ENCODE measurements around the gene KPNA1. TPM values are rescaled to one million over a fixed set of nuclear protein-coding genes. Genes with fewer than 3 reads are reported as not detected.

The KPNA1 gene
- total RNA-seq, 2 donors from 2014 or later = 90.5 to 93.4 TPM

GRCh38 chr3:122410111-122410510, 104.6 kb downstream of the KPNA1 start:
- TF ChIP-seq CTCF (conservative IDR thresholded peaks at IDR 0.05) = no peak
- H3K36me3 ChIP-seq (ENCODE audit: control insufficient read depth, insufficient read depth, low read length) = peaks cover 51% of the 10 kb centered on the region
- no peak for DNase-seq
- no peak overlapping the region for H3K27ac ChIP-seq (ENCODE audit: low read depth, low read length)
- H3K4me3 ChIP-seq (ENCODE audit: low read length) = no peak overlapping the region
- H3K27ac Mint-ChIP-seq = no peak overlapping the region
- no peak overlapping the region for H3K9ac ChIP-seq (ENCODE audit: extremely low read depth, low read length, poor library complexity, severe bottlenecking)
- H3K27me3 ChIP-seq (ENCODE audit: control insufficient read depth, insufficient read depth, low read length, poor library complexity, severe bottlenecking) = no peaks in the 10 kb centered on the region
- H3K4me1 ChIP-seq (ENCODE audit: control insufficient read depth, insufficient read depth, low read length) = no peaks in the 10 kb centered on the region
- H3K9me3 Mint-ChIP-seq = no peaks in the 10 kb centered on the region
- no peaks in the 10 kb centered on the region for H3K27me3 Mint-ChIP-seq (ENCODE audit: insufficient read depth)
- 99 to 100% methylated on average over 1 to 4 of the region's 4 CpGs for WGBS, 2 experiments (ENCODE audit: insufficient coverage in 1 of 2, insufficient read length in 1 of 2)
- H3K4me3 Mint-ChIP-seq = no peak overlapping the region
- H3K36me3 Mint-ChIP-seq (ENCODE audit: low read depth) = peaks cover 4% of the 10 kb centered on the region
- H3K9me3 ChIP-seq (ENCODE audit: control insufficient read depth, low read length) = no peaks in the 10 kb centered on the region
- peaks cover 5% of the 10 kb centered on the region for H3K4me1 Mint-ChIP-seq

- Histone ChIP-seq H3K4me1 (ENCODE audit: control insufficient read depth, insufficient read depth, low read length) (no peaks in the 10 kb centered on the region), H3K27me3 (ENCODE audit: control insufficient read depth, insufficient read depth, low read length, poor library complexity, severe bottlenecking) (no peaks in the 10 kb centered on the region), H3K4me3 (ENCODE audit: low read length) (no peak overlapping the region), H3K27ac (ENCODE audit: low read depth, low read length) (no peak overlapping the region), H3K36me3 (ENCODE audit: control insufficient read depth, insufficient read depth, low read length) (peaks cover 56% of the 10 kb centered on the region), H3K9ac (ENCODE audit: extremely low read depth, low read length, poor library complexity, severe bottlenecking) (no peak overlapping the region), H3K9me3 (ENCODE audit: control insufficient read depth, low read length) (no peaks in the 10 kb centered on the region)
- peaks cover 4% of the 10 kb centered on the region for H3K36me3 Mint-ChIP-seq (ENCODE audit: low read depth)
- H3K4me3 Mint-ChIP-seq = no peak overlapping the region
- H3K27me3 Mint-ChIP-seq (ENCODE audit: insufficient read depth) = no peaks in the 10 kb centered on the region
- no peaks in the 10 kb centered on the region for H3K9me3 Mint-ChIP-seq
- TF ChIP-seq CTCF (conservative IDR thresholded peaks at IDR 0.05) = no peak
- no peak overlapping the region for H3K27ac Mint-ChIP-seq
- no peaks in the 10 kb centered on the region for H3K4me1 Mint-ChIP-seq
- DNase-seq = no peak
- 92 to 96% methylated on average over 6 of the region's 6 CpGs for WGBS, 2 experiments (ENCODE audit: insufficient coverage in 1 of 2, insufficient read length in 1 of 2)
Observed at GRCh38 chr3:122409446-122409845, 105.3 kb downstream of the KPNA1 start.

GRCh38 chr3:122407946-122408345, 106.8 kb downstream of the KPNA1 start:
- H3K36me3 Mint-ChIP-seq (ENCODE audit: low read depth) = peaks cover 4% of the 10 kb centered on the region
- Histone ChIP-seq H3K27me3 (ENCODE audit: control insufficient read depth, insufficient read depth, low read length, poor library complexity, severe bottlenecking) (no peaks in the 10 kb centered on the region), H3K27ac (ENCODE audit: low read depth, low read length) (no peak overlapping the region), H3K4me3 (ENCODE audit: low read length) (no peak overlapping the region), H3K9me3 (ENCODE audit: control insufficient read depth, low read length) (no peaks in the 10 kb centered on the region), H3K4me1 (ENCODE audit: control insufficient read depth, insufficient read depth, low read length) (no peaks in the 10 kb centered on the region), H3K9ac (ENCODE audit: extremely low read depth, low read length, poor library complexity, severe bottlenecking) (no peak overlapping the region), H3K36me3 (ENCODE audit: control insufficient read depth, insufficient read depth, low read length) (peaks cover 45% of the 10 kb centered on the region)
- WGBS, 2 experiments (ENCODE audit: insufficient coverage in 1 of 2, insufficient read length in 1 of 2) = 92 to 100% methylated on average over 1 of the region's 1 CpG
- no peak for DNase-seq
- no peak overlapping the region for H3K4me3 Mint-ChIP-seq
- no peaks in the 10 kb centered on the region for H3K27me3 Mint-ChIP-seq (ENCODE audit: insufficient read depth)
- TF ChIP-seq CTCF (conservative IDR thresholded peaks at IDR 0.05) = no peak
- H3K27ac Mint-ChIP-seq = no peak overlapping the region
- H3K4me1 Mint-ChIP-seq = no peaks in the 10 kb centered on the region
- no peaks in the 10 kb centered on the region for H3K9me3 Mint-ChIP-seq
